IMR-90 (cell line): ENCODE measurements around the gene FKBP10. TPM values are rescaled to one million over a fixed set of nuclear protein-coding genes. Genes with fewer than 3 reads are reported as not detected.
"Not testable (repeated sequence)": the region's sequence is repeated elsewhere in the genome, so short reads cannot be mapped to it uniquely, and the experiment has no call there.

ENCODE experiments used
- ATAC-seq: fragments of 200-7000 bp; cut with Tn5 transposase; 2 replicates; pipeline ENCODE4 v1.9.1; 2020; ENCODE audit warnings: low read depth, mild to moderate bottlenecking, moderate library complexity
- BruUV-seq: library from RNA; stranded (reverse); fragments of 400-500 nt; replicated peaks from 2 replicates; lab custom pipeline; 2021; lab: Mats Ljungman, UMichigan
- CTCF ChIA-PET: fragments of 300-600 bp; formaldehyde crosslinking; extraction: SDS; loops from one replicate; lab custom pipeline; 2021; ENCODE audit warnings: antibody characterized with exemption; lab: Yijun Ruan, JAX
- POLR2A ChIA-PET: fragments of 300-600 bp; sonication (Branson Sonifier 250); formaldehyde crosslinking; loops from one replicate; lab custom pipeline; 2022; ENCODE audit warnings: antibody characterized with exemption; ENCODE audit not compliant: unreplicated experiment; lab: Charles Lee
- DNase-seq: peaks from one replicate; pipeline ENCODE4 v3.0.0; 2013
- H2AFZ ChIP-seq: replicated peaks from 2 replicates; pipeline ENCODE3; 2013; ENCODE audit warnings: low read length, mild to moderate bottlenecking; ENCODE audit not compliant: poor library complexity
- H2AK5ac ChIP-seq: 2 replicates; pipeline ENCODE4 v1.6.1; 2013; ENCODE audit warnings: low read depth, low read length, inconsistent platforms
- H2AK9ac ChIP-seq: replicated peaks from 2 replicates; pipeline ENCODE3; 2013; ENCODE audit warnings: mild to moderate bottlenecking, low read depth, low read length, moderate library complexity; ENCODE audit not compliant: poor library complexity
- H2BK120ac ChIP-seq: 2 replicates; pipeline ENCODE4 v1.6.1; 2013; ENCODE audit warnings: low read depth, low read length, inconsistent platforms
- H2BK15ac ChIP-seq: 3 replicates; pipeline ENCODE4 v1.6.1; 2013; ENCODE audit warnings: low read depth, low read length, inconsistent platforms
- H2BK20ac ChIP-seq: 2 replicates; pipeline ENCODE4 v1.6.1; 2013; ENCODE audit warnings: low read depth, mild to moderate bottlenecking, inconsistent platforms, low read length, moderate library complexity
- H2BK5ac ChIP-seq: 2 replicates; pipeline ENCODE4 v1.6.1; 2013; ENCODE audit warnings: mild to moderate bottlenecking, low read depth, low read length, inconsistent platforms; ENCODE audit not compliant: poor library complexity, severe bottlenecking
- H3K14ac ChIP-seq: replicated peaks from 2 replicates; pipeline ENCODE4 v1.6.1; 2013; ENCODE audit warnings: low read depth, low read length, inconsistent platforms
- H3K18ac ChIP-seq: 2 replicates; pipeline ENCODE4 v1.6.1; 2013; ENCODE audit warnings: low read depth, low read length, control low read depth
- H3K23ac ChIP-seq: 2 replicates; pipeline ENCODE4 v1.6.1; 2013; ENCODE audit warnings: low read depth, low read length, inconsistent platforms
- H3K27ac ChIP-seq: 2 replicates; pipeline ENCODE4 v1.5.1; 2013; ENCODE audit warnings: mild to moderate bottlenecking, control low read depth, low read length; ENCODE audit not compliant: insufficient read depth
- H3K27me3 ChIP-seq: 2 replicates; pipeline ENCODE4 v1.6.1; 2013; ENCODE audit warnings: low read length; ENCODE audit not compliant: control insufficient read depth, insufficient read depth
- H3K36me3 ChIP-seq: 2 replicates; pipeline ENCODE4 v1.6.1; 2013; ENCODE audit warnings: low read length, mixed read lengths; ENCODE audit not compliant: control insufficient read depth, insufficient read depth
- H3K4ac ChIP-seq: 2 replicates; pipeline ENCODE4 v1.6.1; 2013; ENCODE audit warnings: low read depth, low read length, inconsistent platforms
- H3K4me1 ChIP-seq: 2 replicates; pipeline ENCODE4 v1.6.1; 2013; ENCODE audit warnings: low read length, mixed read lengths; ENCODE audit not compliant: control insufficient read depth, insufficient read depth
- H3K4me2 ChIP-seq: 2 replicates; pipeline ENCODE4 v1.6.1; 2013; ENCODE audit warnings: low read depth, mild to moderate bottlenecking, control low read depth, low read length, moderate library complexity
- H3K4me3 ChIP-seq: 2 replicates; pipeline ENCODE4 v1.5.1; 2013; ENCODE audit warnings: low read depth, mild to moderate bottlenecking, control low read depth, low read length, moderate library complexity; ENCODE audit not compliant: insufficient read depth
- H3K56ac ChIP-seq: 2 replicates; pipeline ENCODE4 v1.6.1; 2013; ENCODE audit warnings: low read length, inconsistent platforms; ENCODE audit not compliant: insufficient read depth; ENCODE audit errors: extremely low read depth
- H3K79me1 ChIP-seq, 2 experiments: 2 replicates each; pipeline ENCODE4 v1.6.1; 2013; ENCODE audit warnings: low read length in 2 of 2, inconsistent platforms in 1 of 2, low read depth in 1 of 2
- H3K9ac ChIP-seq: 2 replicates; pipeline ENCODE4 v1.6.1; 2013; ENCODE audit warnings: low read depth, low read length, control low read depth
- H3K9me1 ChIP-seq: 2 replicates; pipeline ENCODE4 v1.6.1; 2013; ENCODE audit warnings: low read length, inconsistent platforms; ENCODE audit not compliant: insufficient read depth
- H3K9me3 ChIP-seq: 2 replicates; pipeline ENCODE4 v1.6.1; 2013; ENCODE audit warnings: low read length; ENCODE audit not compliant: control insufficient read depth, insufficient read depth
- H4K20me1 ChIP-seq: 2 replicates; pipeline ENCODE4 v1.6.1; 2013; ENCODE audit warnings: low read length, inconsistent platforms; ENCODE audit not compliant: insufficient read depth
- H4K5ac ChIP-seq: 2 replicates; pipeline ENCODE4 v1.6.1; 2013; ENCODE audit warnings: mild to moderate bottlenecking, low read depth, low read length, control low read depth
- H4K8ac ChIP-seq, 2 experiments: 2 replicates each; pipeline ENCODE4 v1.6.1; 2013; ENCODE audit warnings: low read depth in 2 of 2, low read length in 2 of 2, control low read depth in 1 of 2, inconsistent platforms in 1 of 2
- H4K91ac ChIP-seq: 2 replicates; pipeline ENCODE4 v1.6.1; 2013; ENCODE audit warnings: low read depth, low read length, inconsistent platforms; ENCODE audit not compliant: insufficient read depth
- WGBS, 2 experiments: methylation state at CpG; one replicate each; pipeline versions ENCODE4 v1.1.5 to v1.1.7; 2013; ENCODE audit warnings: missing lambda C conversion rate in 2 of 2; ENCODE audit not compliant: insufficient read length in 1 of 2; ENCODE audit errors: extremely low coverage in 2 of 2; 5-methylcytosine and 5-hydroxymethylcytosine counted together
- dilution Hi-C: fragments of 300-500 bp; cut with HindIII; formaldehyde crosslinking; loops from one replicate; pipeline ENCODE4 v1.14.3; 2018; ENCODE audit warnings: low sequenced_read_pairs; ENCODE audit not compliant: unreplicated experiment
- in situ Hi-C: fragments of 300-500 bp; cut with MboI; formaldehyde crosslinking; loops from 3 replicates; pipeline ENCODE4 v1.14.3; 2019; ENCODE audit warnings: low sequenced_read_pairs, inconsistent platforms, mixed read lengths
- intact Hi-C: fragments of 100-400 bp; cut with micrococcal nuclease; formaldehyde crosslinking; loops from 2 replicates; pipeline ENCODE4 v1.10.0; 2022
- polyA plus RNA-seq, 3 experiments: library from polyadenylated mRNA; depleted of rRNA; stranded (reverse); fragments of >200 nt; gene quantifications; 2 replicates each; pipeline ENCODE4 v1.2.3, GENCODE V29; 2012; ENCODE audit warnings: low replicate concordance in 1 of 3
- total RNA-seq: library from RNA; depleted of rRNA; stranded (reverse); fragments of >200 nt; gene quantifications from 2 replicates; pipeline ENCODE4 v1.2.3, GENCODE V29; 2012

FKBP10 gene
- total and polyA plus RNA-seq, 2 of the 4 experiments (the other 2 are of a cell fraction): 170 to 984 TPM

GRCh38 chr17:41840781-41841180 lies 28.0 kb downstream of the FKBP10 start:
- H3K4me2 ChIP-seq, H4K20me1 ChIP-seq, DNase-seq, H2BK15ac ChIP-seq, H2BK120ac ChIP-seq, H3K56ac ChIP-seq, POLR2A ChIA-PET, H3K27me3 ChIP-seq, dilution Hi-C loops, H2AK5ac ChIP-seq, intact Hi-C loops, H2BK20ac ChIP-seq, H4K8ac ChIP-seq, CTCF ChIA-PET, H2AK9ac ChIP-seq, H4K5ac ChIP-seq, H3K18ac ChIP-seq, H3K4me1 ChIP-seq, H3K36me3 ChIP-seq, ATAC-seq, H3K9me1 ChIP-seq, H3K4ac ChIP-seq, H3K27ac ChIP-seq, in situ Hi-C loops, H3K14ac ChIP-seq, H3K9ac ChIP-seq, H4K91ac ChIP-seq, H3K23ac ChIP-seq, BruUV-seq, H2AFZ ChIP-seq, H2BK5ac ChIP-seq, H3K4me3 ChIP-seq, H3K79me1 ChIP-seq, H3K9me3 ChIP-seq: not testable (repeated sequence)
- no CpG with 5 or more reads among the region's 6 CpGs for WGBS, 2 experiments
